ENCODE measurements around the gene CXorf58. TPM values are rescaled to one million over a fixed set of nuclear protein-coding genes. Genes with fewer than 3 reads are reported as not detected.

CXorf58 gene
- polyA plus RNA-seq, 1 experiment = not detected

GRCh38 chrX:23870041-23870440 is 37.8 kb upstream of the CXorf58 start:
- Histone ChIP-seq H3K27me3 (ENCODE audit: control insufficient read depth, insufficient read depth, low read length) (no peaks in the 10 kb centered on the region), H3K27ac (ENCODE audit: low read depth, low read length) (no peak overlapping the region), H3K4me3 (ENCODE audit: low read depth, low read length) (no peak overlapping the region), H3K9me3 (ENCODE audit: control insufficient read depth, insufficient read depth, low read length) (no peaks in the 10 kb centered on the region)
- POLR2A ChIA-PET = interaction anchor here (0.7 kb wide), 1 partner anchor 89 kb away, joined by 3 read pairs; no protein-coding TSS in a partner anchor
- no peak for DNase-seq (ENCODE audit: low read depth, low spot score)
- TF ChIP-seq CTCF (IDR thresholded peaks at IDR 0.05; ENCODE audit: low read depth, low read length) = no peak
- CTCF ChIA-PET = no interaction called here

- Histone ChIP-seq H3K4me3 (ENCODE audit: low read depth, low read length) (no peak overlapping the region), H3K9me3 (ENCODE audit: control insufficient read depth, insufficient read depth, low read length) (no peaks in the 10 kb centered on the region), H3K27ac (ENCODE audit: low read depth, low read length) (no peak overlapping the region), H3K27me3 (ENCODE audit: control insufficient read depth, insufficient read depth, low read length) (no peaks in the 10 kb centered on the region)
- TF ChIP-seq CTCF (IDR thresholded peaks at IDR 0.05; ENCODE audit: low read depth, low read length) = no peak
- DNase-seq (ENCODE audit: low read depth, low spot score) = no peak
- ChIA-PET POLR2A (no interaction called here), CTCF (no interaction called here)
Observed at GRCh38 chrX:23871905-23872546, 35.8 kb upstream of the CXorf58 start.

GRCh38 chrX:23879380-23880090 is 28.3 kb upstream of the CXorf58 start:
- Histone ChIP-seq H3K27ac (ENCODE audit: low read depth, low read length) (no peak overlapping the region), H3K4me3 (ENCODE audit: low read depth, low read length) (no peak overlapping the region), H3K9me3 (ENCODE audit: control insufficient read depth, insufficient read depth, low read length) (no peaks in the 10 kb centered on the region), H3K27me3 (ENCODE audit: control insufficient read depth, insufficient read depth, low read length) (no peaks in the 10 kb centered on the region)
- ChIA-PET CTCF (interaction anchor here (1.3 kb wide), 1 partner anchor 22 kb away, joined by 5 read pairs; no protein-coding TSS in a partner anchor), POLR2A (no interaction called here)
- no peak for DNase-seq (ENCODE audit: low read depth, low spot score)
- no peak for TF ChIP-seq CTCF (IDR thresholded peaks at IDR 0.05; ENCODE audit: low read depth, low read length)

GRCh38 chrX:23883737-23884354 is 24.0 kb upstream of the CXorf58 start:
- TF ChIP-seq CTCF (IDR thresholded peaks at IDR 0.05; ENCODE audit: low read depth, low read length) = no peak
- peak overlapping the region; percentile 10; the same call in 1 of the 2 replicates for H3K4me3 ChIP-seq (ENCODE audit: low read depth, low read length)
- no peaks in the 10 kb centered on the region for H3K27me3 ChIP-seq (ENCODE audit: control insufficient read depth, insufficient read depth, low read length)
- ChIA-PET CTCF (no interaction called here), POLR2A (interaction anchor here (0.6 to 1.0 kb wide), 2 partner anchors 45 to 142 kb away, joined by 3 to 11 read pairs; no protein-coding TSS in a partner anchor)
- H3K27ac ChIP-seq (ENCODE audit: low read depth, low read length) = peak overlapping the region; percentile 73
- no peaks in the 10 kb centered on the region for H3K9me3 ChIP-seq (ENCODE audit: control insufficient read depth, insufficient read depth, low read length)
- no peak for DNase-seq (ENCODE audit: low read depth, low spot score)

Data from AG04450 (cell line).